ENCODE results near the gene LIPC. TPM values are rescaled to one million over a fixed set of nuclear protein-coding genes. Genes with fewer than 3 reads are reported as not detected.

Gene LIPC
- polyA plus RNA-seq, 10 donors = 0.23 to 0.69 (median 0.39) TPM

DNA sequence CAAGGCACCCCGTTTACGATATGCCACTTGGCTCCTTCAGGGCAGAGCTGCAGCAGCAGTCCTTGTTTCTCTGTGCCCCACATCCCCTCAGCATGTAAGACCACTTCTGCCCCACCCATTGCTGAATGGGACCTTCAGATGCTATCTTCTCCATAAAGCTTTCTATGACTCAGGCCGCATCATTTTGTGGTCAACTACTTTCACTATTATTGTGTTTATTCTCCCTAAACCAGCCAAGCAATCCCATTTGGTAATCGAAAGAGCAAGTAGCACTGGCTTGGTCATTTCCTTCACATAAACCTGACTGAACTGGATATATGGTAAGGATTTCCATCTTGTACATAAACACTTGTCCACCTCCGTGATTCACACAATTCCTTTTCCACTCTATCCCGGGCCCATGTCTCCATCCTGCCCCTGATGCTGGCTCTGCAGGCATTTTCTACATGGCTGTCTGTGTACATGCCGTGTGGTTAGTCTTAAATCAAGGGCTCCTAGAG is 25.7 kb downstream of the LIPC start:
- peak in 1 of 3 donors; percentile 61 for DNase-seq

DNA sequence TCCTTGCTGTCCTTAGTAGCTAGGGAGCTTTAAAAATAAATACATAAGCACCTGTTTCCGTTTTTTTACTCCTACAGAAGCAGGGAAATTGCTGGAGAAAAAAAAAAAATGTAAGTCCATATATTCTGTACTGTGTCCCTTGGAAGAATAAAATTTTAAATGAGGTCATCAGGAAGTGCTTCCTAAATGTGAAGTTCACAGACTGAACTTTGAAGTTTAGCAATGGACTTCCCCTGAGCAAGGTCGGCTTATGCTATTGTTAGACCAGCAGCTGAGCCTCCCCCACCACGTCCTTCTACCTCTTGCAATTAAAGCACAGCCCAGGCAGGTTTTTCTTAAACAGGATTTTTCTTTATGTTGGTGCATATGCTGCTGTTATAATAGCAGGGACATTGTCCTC is 26.3 kb downstream of the LIPC start:
- DNase-seq = no peak

DNA sequence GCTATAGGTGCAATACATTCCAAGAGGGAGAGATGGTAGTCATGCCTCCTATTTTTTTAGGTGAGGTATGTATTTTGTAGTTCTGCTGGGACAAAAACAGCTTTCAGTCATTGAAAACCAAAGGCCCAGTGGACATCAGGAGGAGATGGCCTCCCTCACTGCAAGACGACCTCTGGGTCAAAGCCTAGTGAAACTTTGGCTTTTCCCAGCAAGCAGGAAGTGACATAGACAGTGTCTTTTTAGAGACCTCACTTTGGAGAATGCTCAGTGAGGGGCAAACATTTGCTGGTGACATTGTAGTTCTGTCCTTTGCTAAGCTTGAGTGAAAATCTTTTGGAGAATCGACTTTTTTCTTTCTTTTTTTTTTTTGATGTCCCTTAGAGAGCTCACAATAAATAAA is 27.3 kb downstream of the LIPC start:
- no peak for DNase-seq

DNA sequence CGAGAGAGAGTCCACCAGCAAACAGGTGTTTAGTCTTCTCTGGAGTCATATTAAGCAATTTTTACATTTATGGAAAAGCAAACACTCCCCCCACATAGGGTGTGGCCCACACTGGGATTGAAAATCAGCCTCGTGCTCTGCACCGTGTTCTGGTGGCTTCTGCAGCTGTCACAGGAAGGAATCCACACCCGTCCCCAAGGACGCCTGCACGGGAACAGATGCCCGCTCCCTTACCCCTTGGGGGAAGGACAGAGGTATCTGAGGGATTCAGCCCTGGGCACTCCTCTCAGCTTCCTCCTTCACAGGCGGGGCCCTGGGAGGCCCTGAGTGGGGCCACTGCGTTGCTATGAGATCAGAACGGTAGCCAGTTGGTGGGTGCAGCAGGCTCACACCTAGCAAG is 27.8 kb downstream of the LIPC start:
- peak in 2 of 3 donors; percentile 53 to 70 for DNase-seq

DNA sequence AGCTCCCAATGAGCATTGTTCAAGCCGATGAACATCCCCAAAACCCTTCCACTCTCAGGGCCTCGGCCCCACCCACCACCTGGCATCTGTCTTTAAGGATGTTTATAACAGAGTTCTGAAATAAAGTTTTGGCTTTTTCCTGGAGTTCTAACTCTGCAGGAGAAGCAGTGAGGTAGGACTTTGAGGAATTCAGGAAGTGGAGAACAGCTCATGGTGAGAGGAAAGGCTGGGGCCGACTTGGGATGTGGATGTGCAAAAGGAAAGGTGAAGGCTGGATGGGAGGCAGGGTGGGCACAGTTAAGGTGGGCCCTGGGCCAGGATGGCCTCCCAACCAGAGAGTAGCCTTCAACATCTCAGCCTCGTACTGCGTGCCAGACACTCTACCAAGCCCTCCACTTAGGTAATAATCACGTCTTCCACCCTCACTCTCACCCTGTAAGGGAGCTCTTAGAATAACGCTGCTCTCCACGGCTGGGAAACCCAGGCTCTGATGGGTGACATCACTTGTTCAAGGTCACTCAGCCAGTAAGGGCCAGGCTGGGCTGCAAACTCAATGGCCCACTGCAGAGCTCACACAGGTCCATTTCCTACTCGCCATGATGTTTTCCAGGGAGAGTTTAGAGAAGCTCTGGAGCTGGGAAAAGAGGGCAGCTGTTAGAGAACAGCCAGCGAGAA is 28.5 kb downstream of the LIPC start:
- no peak for DNase-seq

DNA sequence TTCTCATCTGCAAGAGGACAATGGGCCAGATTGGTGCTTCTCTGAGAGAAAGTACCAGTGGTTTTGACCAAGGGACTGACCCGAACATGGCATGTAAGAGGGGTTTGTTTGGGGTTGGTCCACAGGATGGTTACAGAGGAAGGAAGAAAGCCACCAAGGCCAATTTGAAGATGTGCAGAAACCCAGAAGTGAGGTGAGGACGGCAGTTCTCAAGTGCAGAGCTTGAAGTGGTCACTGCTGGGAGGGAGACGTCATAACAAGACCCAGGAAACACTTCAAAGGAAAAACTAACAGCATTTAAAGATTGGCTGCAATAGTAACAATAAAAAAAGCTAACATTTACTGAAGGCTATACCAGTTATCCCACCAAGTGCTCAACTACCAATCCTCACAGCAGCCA is 29.1 kb downstream of the LIPC start:
- DNase-seq = no peak

DNA sequence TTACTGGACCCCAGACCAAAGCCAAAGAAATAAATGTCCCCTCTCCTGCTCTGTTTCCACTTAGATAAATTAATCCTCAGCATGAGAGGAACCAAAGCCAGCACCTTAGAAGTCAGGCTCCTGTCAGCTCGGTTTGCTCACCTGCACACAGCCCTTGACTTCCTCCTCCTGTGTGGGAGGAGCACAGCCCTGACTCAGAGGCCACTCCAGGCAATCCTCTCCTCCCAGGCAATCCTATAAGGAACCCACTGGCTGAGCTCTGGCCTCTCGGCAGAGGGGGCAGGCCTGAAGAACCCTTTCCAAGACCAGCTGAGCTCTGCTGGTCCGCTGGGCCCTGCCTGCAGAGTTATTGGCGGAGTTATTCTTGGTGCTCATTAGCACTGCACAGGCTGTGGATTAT is 30.8 kb downstream of the LIPC start:
- no peak for DNase-seq

DNA sequence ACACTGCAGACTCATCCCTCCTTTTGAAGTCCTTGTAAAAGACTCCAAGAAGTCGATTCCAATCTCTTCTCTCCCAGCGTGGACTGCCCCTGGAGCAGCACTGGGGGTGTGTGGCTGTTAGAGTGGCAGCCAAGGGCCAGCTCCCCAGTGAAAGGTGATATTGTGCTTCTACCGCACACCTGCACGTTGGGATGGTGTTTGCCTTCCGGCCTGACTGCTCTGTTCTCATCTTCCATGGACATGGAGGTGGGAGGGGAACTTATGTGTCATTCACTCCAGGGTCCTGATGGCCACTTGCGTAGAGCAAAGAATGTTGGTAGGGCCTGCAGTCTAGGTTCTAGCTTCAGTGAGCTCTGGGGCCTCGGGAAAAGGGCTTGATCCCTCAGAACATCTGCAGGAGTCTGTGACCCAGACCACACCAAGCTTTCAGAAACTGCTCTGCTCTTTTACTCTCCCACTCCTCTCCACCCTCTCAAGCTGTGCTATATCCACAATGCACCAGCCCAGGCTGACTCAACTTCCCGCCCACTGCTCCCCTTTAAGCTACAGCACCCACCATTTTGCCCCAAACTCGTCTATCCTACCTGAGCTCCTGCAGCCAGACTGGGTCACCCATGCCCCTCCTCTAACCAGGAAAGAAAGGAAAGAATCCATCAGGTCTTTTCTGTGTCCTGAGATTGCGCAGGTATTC is 31.3 kb downstream of the LIPC start:
- no peak for DNase-seq

DNA sequence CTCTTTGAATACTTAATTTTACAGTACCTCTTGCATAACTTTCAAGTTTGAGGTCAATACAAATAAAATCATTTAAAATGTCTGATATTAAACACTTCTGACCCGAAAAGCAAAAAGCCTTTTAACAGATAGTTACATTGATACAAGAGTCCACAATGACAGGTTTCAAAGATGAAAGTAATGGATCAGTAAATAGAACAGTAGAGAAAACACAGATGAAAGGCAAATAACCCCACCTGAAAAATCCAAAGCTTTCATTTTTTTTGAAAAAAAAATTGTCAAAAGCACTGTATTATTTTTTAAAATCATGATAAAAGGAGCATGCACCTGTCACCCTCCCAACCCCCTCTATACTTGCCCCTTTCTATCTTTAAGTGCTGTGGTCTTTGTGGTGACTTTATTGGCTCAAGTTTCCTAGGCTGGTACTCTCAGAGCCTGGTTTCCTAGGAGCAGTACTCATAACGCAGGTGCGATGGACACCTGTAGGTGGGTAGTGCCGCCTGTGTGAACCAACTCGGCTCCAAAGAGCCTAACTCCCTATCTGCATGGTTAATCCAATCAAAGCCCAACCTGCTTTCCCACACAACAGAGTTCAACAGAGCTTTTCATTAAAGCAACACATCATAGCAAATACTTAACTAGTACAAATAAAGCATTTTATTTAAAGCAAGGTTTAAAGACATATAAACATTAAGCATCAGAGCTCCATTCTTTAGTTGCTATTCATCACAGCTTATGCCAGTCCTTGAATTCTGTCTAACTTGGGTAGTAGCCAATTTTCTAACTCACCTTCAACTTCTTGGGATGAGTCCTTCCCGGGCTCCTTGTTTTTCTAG is 32.2 kb downstream of the LIPC start:
- no peak for DNase-seq

DNA sequence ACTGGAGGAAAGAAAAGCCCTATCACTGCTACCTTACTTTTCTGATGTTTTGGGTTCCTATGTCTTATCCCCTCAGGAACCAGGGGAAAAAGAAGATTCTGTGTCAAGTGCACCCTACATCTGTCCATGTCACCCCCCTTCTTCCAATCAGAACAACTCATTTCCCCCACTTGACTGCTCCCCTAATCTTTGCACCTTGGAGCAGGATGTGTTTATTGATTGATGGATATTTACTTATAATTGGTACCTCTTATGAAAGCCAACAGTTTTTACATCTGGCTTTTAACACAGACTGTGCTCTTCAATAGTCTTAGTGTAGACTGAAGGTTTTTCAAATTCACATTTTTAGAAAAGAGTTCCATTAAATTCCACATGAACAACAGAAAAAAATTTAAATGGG is 33.3 kb downstream of the LIPC start:
- no peak for DNase-seq

DNA sequence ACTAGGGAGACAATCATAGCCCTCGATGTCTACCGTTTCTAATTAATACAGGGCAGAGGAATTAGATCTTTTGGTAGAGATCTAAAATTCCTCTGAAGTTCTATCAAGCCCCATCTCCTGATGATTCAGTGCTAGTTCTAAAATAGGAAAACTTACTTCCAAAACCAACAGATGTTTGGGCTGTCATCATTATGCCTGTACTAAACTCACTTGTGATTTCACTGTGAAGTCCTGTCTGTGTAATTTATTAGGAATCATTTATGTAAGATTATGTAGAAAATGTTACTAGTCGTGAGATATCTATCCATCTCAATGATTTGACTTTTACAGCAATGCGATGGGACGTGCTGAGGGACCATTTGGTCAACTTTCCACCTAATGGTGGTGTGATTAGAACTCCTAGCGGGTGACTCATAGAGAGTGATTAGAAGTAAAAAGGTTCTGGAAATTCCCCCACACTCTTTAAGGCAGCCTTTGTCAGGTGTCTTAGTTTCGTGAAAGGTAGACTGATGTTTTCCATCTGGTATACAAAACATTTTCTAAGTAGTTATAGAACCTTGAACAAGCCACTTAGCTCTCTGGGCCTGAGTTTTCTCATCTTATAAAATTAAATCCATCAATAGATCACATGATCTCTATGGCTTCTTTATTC is 34.2 kb downstream of the LIPC start:
- DNase-seq = no peak

DNA sequence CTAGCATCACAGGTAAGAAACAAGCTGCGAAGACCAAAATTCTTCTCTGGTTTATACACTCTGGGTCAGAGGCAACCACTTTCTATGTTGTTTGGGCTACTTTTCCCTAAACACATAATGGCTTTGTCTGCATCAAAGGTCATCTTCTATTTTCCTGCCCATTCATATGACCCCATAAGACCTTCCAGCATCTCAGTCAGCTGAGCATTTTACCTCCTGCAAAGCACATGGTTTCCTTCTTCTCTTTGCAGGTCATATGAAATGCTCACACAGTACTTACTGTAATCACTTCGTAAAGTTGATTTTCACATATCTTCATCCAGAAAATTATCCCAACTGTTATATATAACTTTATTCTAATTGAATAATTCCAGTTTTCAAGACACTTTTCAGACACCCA is 34.8 kb downstream of the LIPC start:
- DNase-seq = no peak

DNA sequence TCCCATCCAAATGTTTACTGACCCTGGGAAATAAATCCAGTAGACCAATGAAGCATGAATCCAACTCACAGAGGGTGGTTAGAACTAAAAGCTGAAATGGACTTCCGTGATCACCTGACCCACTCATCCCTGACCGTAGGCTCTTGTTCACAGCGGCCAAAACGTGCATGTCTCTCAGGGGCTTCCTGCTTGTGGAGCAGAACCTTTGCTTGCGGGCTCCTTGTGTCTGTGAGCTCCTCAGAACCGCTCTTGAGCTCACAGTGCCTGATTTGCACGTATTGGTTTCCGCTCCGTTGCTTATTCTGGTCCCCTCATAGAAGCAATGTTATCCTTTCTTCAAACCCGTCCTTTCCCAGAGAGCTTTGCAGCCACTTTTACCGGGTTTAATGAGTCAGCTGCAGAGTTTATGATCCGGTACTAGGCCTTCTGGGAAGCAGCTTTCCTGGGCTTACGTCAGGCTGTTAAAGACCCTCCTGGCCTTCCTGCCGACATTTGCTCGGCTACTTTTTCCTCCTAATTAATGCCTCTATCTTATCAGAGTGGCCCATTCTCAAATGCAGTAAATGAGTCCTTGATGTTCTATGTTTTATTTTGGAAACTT is 35.4 kb downstream of the LIPC start:
- peak in 1 of 3 donors; percentile 73 for DNase-seq

DNA sequence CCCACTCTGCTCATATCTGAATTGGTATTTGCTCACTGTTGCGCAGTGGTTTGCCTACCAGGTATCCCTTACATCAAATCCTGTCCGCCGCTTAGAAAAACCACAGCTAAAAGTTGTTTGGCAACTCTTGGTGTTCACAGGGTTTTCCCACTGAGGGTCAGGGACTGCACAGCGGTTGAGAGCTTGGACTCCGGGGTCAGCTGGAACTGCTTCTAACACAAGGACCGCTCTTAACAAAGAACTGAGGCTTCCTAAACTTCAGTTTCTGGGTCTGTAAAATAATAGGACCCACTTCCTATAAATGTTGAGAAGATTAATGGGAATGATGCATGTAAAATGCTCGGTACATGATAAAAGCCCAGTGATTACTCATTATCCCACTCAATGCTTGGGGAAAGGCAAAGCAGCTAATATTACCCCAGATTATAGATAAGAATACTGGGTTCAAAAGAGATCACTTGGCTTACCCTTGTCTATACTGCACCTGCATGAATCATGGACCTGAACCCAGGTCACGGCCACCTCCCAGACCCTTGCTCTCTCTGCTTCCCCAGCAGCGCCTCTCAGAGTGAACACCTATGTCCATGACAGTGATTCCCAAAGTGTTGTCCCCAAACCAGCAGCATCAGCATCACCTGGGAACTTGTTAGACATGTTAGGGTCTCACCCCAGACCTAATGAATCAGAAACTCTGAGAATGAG is 36.1 kb downstream of the LIPC start:
- DNase-seq = peak in 1 of 3 donors; percentile 22

DNA sequence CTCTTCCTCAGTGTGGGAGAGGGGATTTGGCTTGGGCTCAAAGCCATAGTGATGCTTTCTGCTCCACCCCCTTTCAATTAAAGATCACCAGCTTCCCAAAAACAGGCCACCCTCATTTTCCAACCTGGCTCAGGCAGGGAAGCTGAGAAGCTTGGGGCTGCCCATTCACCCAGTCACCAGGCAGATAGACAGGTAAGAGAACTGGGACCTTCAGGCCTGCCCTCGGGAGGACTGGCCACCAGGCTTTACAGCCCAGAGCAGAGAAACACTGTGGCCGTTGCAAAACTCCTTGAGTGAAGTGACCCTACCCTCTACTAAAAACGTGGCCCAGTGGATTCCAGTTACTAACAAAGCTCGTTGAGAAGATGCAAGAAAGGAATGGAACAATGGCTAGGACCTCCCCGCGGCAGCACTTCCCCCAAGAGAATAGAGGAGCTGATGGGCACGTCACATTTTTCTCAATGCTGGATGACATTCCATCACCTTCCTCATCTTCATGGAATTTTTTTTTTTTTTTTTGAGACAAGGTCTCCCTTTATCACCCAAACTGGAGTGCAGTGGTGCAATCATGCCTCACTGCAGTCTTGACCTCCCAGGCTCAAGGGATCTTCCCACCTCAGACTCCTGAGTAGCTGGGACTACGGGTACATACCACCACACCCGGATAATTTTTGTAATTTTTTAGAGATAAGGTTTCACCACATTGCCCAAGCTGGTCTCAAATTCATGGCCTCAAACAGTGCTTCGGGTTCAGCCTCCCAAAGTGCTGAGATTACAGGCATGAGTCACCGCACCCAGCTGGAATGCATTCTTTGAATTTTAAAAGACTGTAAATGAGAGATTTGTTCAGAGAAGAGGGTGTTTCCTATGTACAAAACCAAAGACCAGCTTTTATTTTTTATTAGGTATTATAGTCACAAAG is 37.9 kb downstream of the LIPC start:
- peak in 1 of 3 donors; percentile 92 for DNase-seq

DNA sequence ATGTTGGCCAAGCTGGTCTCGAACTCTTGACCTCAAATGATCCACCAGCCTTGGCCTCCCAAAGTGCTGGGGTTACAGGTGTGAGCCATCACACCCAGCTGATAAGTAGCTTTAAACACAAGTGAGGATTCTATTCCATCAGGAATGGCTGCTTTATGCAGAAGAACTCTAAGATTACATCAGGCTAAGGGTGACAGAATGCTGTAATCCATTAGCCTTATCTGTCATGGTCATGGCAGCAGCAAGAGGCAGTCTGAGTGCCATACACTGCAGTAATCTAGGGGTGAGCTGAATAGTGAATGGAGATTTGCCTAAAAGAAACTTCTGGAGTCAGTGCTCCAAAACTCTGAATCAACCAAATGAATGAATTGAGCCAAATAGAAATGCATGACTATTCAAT is 39.6 kb downstream of the LIPC start:
- no peak for DNase-seq

DNA sequence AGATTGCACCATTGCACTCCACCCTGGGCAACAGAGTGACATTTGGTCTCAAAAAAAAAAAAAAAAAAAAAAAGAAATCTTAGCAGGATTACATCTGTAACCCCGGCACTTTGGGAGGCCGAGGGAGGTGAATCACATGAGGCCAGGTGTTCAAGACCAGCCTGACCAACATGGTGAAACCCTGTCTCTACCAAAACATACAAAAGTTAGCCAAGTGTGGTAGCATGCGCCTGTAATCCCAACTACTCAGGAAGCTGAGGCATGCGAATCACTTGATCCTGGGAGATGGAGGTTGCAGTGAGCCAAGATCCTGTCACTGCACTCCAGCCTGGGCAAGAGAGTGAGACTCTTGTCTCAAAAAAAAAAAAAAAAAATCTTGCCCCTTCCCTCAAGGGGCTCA is 40.4 kb downstream of the LIPC start:
- no peak for DNase-seq

DNA sequence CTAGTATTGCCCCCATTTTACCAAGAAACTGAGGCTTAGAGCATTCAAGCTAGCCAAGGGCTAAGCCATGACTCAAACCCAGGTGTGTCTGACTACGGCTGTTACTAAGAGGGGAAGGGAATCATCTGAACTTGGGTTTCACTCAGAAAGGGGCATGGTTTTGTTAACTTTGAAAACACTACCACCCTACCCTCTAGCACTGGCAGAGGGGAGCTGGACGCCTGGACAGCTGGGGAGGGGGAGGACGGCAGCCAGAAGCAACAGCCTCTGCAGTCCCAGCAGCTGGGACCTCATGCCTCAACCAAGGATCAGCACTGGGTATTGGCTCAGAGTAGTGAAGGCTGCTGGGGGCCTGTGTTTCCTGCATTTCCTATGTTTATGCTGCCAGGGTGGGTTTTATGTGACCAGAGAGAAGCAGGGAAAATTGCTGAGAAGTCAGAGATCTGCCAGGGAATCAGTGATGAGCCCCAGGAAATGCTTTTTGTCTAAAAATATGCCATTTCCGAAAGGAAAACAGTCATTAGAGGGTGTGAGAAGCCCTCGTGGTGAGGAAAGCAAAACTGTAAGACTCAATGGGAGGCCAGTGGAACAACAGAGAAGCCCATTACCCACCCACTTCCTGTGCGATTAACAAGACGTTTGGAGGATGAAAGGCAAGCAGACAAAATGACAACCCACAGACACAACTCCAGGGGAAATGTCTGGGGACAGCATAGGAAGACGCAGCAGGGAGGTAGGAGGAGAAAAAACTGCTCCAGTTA is 41.2 kb downstream of the LIPC start:
- peak in 1 of 3 donors; percentile 51 for DNase-seq

DNA sequence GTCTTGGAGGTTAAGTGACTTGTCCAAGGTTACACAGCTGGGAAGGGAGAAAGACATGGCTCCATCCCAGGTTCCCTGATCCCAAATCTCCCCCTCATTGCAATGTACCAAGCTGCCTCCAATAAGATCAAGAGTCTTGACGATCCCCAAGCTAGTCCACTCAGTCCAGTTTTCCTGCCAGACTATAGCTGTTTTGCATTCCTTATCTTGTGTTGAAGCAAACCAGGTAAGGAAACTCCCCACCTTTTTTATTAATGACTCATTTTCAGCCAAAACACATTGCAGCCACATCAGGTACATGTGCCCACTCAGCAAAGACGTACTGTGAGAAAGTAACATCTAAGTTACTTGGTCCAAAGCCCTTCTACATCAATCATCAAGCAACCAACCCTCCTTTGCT is 41.9 kb downstream of the LIPC start:
- no peak for DNase-seq
